HG03460 (cell line): Measurements from ENCODE around the gene FCHSD2.
"Not testable (repeated sequence)": the region's sequence is repeated elsewhere in the genome, so short reads cannot be mapped to it uniquely, and the experiment has no call there.

Source experiments
- ATAC-seq: cut with Tn5 transposase; IDR thresholded peaks from one replicate; pipeline ENCODE4 v1.9.1; 2021; ENCODE audit not compliant: unreplicated experiment

FCHSD2 gene

GRCh38 chr11:72896431-72896830, 245.7 kb downstream of the FCHSD2 start:
- ATAC-seq: no peak

- no peak for ATAC-seq
These were observed 251.2 kb downstream of the FCHSD2 start for GRCh38 chr11:72890881-72891280.

GRCh38 chr11:72886619-72887018, 255.5 kb downstream of the FCHSD2 start:
- ATAC-seq: no peak

- ATAC-seq: no peak
These were observed 256.1 kb downstream of the FCHSD2 start for GRCh38 chr11:72885749-72886609.

- ATAC-seq: no peak
These were observed 266.0 kb downstream of the FCHSD2 start for GRCh38 chr11:72876147-72876546.

GRCh38 chr11:72875736-72876135, 266.4 kb downstream of the FCHSD2 start:
- ATAC-seq: no peak

GRCh38 chr11:72872012-72872411, 270.1 kb downstream of the FCHSD2 start:
- ATAC-seq: no peak

- ATAC-seq: no peak
These were observed 271.0 kb downstream of the FCHSD2 start for GRCh38 chr11:72871119-72871518.

GRCh38 chr11:72869831-72870230, 272.3 kb downstream of the FCHSD2 start:
- no peak for ATAC-seq

GRCh38 chr11:72867970-72868369, 274.1 kb downstream of the FCHSD2 start:
- no peak for ATAC-seq

GRCh38 chr11:72864702-72865655, 277.1 kb downstream of the FCHSD2 start:
- no peak for ATAC-seq

- ATAC-seq: no peak
These were observed 278.2 kb downstream of the FCHSD2 start for GRCh38 chr11:72863916-72864315.

GRCh38 chr11:72863091-72863490, 279.0 kb downstream of the FCHSD2 start:
- ATAC-seq: no peak

GRCh38 chr11:72860592-72860991, 281.5 kb downstream of the FCHSD2 start:
- ATAC-seq: no peak

GRCh38 chr11:72860010-72860409, 282.1 kb downstream of the FCHSD2 start:
- ATAC-seq: no peak

GRCh38 chr11:72859126-72859525, 283.0 kb downstream of the FCHSD2 start:
- ATAC-seq: no peak

GRCh38 chr11:72858267-72858666, 283.9 kb downstream of the FCHSD2 start:
- not testable (repeated sequence) for ATAC-seq

- ATAC-seq: no peak
These were observed 285.4 kb downstream of the FCHSD2 start for GRCh38 chr11:72856551-72857345.

GRCh38 chr11:72856065-72856464, 286.1 kb downstream of the FCHSD2 start:
- ATAC-seq: no peak

- no peak for ATAC-seq
These were observed 290.4 kb downstream of the FCHSD2 start for GRCh38 chr11:72851726-72852125.

- ATAC-seq: no peak
These were observed 291.3 kb downstream of the FCHSD2 start for GRCh38 chr11:72850832-72851231.
